Activated naive CD4-positive, alpha-beta T cell (primary cell): ENCODE measurements around the gene ZEB1.

ENCODE experiments used
- DNase-seq, 4 experiments: peaks; one replicate each; lab custom pipeline; 2025; lab: John Stamatoyannopoulos, UW

The ZEB1 gene

GRCh38 chr10:31318854-31319601 lies at the start of gene ZEB1:
Gene ZEB1 (plus strand): TSS chr10:31319216. CDS start chr10:31319235, 19 bp downstream.
- DNase-seq = peak; percentile 66 to 86 (median 80)

DNA sequence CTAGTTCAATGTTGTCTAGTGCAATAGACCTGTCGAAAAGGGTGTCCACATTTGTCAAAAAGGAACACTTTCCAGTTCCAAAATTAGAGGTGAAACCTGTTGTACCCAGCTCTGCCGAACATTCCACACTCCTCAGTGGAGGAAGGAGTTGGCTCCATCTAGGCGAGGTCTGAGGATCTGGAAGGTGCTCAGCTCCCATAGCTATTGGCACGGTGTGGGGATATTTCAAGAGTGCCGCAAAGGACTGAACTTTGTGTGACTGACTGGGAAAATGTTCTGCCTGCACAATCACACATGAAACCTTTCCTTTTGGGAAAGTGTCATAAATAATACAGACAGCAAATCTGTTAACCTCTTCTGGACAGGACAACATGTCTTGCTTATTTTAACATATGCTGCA lies 48.1 kb upstream of the ZEB1 start:
- no peak for DNase-seq

GRCh38 chr10:31272841-31273240 lies 46.2 kb upstream of the ZEB1 start:
- no peak for DNase-seq

GRCh38 chr10:31273789-31274188 lies 45.2 kb upstream of the ZEB1 start:
- DNase-seq = no peak

DNA sequence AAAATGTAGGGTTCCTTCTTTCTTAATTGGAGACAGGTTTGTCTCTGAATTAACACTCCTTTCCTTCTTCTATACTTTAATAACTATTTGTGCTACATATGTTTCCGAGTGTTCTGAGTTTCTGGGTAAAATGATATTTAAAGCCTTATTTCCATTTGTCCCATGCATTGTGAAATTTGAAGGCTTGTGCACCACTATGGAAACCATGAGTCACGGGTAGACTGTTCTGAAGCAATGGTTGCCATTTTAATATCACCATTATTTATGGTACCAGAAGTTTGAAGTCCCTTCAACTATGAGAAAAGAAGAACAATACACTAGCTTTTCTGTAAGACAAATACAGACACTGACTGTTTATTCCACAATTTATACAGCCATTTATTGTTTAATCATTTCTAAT lies 44.7 kb upstream of the ZEB1 start:
- no peak for DNase-seq

- no peak for DNase-seq
These were observed 40.6 kb upstream of the ZEB1 start for GRCh38 chr10:31278279-31278941.

DNA sequence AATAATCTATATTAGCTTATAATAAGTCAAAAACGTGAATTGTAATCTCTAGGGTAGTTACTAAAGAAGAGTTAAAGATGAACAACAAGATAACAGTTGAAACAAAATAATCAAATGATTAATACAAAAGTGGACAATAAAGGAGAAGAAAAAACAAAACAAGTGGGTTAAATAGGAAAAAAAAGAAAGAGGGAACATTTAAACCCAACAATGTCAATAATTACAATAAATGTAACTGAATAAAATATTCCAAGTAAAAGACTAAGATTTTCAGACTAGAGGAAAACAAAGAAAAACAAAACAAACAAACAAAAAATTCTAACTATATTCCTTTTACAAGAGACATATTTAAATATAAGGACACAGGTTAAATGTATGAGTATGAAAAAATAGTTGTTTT lies 38.0 kb upstream of the ZEB1 start:
- no peak for DNase-seq

DNA sequence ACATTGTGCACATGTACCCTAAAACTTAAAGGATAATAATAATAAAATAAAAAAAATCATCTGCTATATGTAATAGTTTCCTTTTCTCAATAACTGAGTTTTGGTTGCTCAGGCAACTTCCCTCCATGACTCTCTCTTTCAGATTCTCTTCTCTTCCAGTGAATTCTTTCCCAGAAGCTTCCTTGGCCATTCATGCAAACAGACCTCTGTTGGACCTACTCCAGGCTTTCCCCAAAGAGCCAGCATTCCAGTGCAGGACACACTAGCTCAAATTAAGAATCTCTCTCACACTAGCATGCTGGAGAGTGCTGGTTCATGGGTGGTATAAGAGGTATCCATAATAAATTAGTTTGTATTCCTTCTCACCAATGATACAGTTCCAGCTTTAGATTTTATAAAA lies 31.0 kb upstream of the ZEB1 start:
- DNase-seq = no peak

- no peak for DNase-seq
These were observed 30.1 kb upstream of the ZEB1 start for GRCh38 chr10:31288962-31289361.

GRCh38 chr10:31290386-31290785 lies 28.6 kb upstream of the ZEB1 start:
- no peak for DNase-seq

- no peak for DNase-seq
These were observed 27.9 kb upstream of the ZEB1 start for GRCh38 chr10:31291123-31291522.

GRCh38 chr10:31294558-31294957 lies 24.5 kb upstream of the ZEB1 start:
- no peak for DNase-seq

DNA sequence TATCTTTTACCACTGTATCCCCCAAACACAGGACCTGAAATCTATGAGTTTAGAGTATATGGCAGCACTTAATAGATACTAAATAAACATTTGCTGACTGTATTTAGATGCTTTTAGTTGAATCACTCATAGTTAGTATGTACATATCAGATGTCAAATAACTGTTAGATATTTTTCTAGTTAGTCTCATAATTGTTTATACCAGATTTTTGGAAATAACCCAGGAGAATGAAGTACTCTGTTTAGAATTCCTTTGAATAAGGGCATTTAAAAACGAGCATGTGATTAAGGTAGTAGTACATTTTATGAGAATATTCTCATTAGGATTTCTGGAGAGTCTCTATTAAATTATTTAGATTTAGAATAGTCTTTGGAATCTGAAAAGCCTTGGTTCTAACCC lies 22.3 kb upstream of the ZEB1 start:
- no peak for DNase-seq

DNA sequence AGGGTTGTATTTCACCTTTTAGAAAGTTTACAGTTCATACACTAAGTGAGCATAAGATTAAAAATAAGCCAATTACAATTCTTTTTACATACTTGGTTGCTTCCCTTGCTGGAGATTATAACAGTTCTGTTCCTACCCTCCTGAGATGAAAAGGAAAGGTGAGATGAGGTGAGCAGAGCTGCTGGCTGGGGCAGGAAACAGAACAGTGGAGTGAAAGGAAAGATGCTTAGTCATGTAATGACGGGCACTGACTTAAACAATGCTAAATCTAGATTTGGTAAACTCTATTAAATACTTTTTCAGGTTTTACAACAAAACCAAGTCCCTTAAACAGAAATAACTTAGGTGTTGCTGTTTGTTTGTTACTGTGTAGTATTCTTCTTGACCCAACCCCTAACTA lies 19.9 kb upstream of the ZEB1 start:
- no peak for DNase-seq

- DNase-seq = no peak
These were observed 15.8 kb upstream of the ZEB1 start for GRCh38 chr10:31303212-31303611.

GRCh38 chr10:31304291-31304970 lies 14.6 kb upstream of the ZEB1 start:
- DNase-seq = no peak

DNA sequence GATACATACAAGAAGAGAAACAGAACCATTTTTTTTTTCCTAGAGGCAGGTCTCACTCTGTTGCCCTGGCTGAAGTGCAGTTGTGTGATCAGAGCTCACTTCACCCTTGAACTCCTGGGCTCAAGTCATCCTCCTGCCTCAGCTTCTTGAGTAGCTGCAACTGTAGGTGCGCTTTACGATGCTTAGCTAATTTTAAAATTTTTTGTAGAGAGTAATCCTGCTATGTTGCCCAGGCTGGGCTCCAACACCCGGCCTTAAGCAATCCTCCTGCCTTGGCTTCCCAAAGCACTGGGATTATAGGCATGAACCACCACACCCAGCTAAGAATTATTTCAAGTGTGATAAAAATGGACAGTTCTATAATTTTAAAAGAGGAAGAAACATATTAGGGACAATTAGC lies 5.6 kb upstream of the ZEB1 start:
- no peak for DNase-seq

DNA sequence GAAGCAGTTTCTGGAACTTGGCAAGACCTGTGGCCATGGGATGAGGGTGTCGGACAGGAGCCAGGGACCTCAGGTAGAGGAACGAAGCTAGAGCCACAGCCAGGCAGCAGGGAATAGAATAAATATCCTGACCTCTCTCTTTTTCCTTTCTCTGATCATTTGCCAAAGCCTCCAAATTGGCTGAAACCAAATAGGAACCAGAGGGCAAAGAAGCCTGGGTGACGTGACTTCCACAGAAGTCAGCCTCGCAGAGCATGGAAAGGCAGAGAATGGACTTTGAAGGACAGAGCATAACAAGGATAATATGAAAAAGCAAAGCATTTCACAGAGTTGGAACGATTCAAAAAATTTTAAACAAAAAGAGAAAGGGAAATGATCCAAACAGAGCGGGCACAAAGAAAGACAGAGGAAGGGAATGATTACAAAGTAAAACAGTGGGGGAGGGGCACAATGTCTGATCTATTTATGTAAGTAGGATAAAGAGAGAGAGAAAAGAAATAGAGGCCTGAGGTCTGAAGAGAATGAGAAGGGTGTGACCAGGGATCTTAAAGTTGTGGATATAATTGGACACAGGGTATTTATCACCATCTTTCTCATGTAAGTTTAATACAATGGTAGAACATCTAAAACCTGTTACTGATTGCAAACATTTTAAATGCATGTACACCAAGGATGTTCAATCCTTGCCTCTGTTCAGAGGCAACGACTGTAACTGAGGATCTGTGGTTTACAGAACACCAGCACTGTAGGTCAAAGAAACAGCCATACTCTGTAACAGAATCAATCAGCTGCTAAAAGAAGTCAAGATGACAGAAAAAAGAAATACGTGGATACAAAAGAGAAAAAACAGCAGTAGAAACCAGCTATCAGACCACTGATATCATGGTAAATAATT lies 4.5 kb upstream of the ZEB1 start:
- DNase-seq = no peak

DNA sequence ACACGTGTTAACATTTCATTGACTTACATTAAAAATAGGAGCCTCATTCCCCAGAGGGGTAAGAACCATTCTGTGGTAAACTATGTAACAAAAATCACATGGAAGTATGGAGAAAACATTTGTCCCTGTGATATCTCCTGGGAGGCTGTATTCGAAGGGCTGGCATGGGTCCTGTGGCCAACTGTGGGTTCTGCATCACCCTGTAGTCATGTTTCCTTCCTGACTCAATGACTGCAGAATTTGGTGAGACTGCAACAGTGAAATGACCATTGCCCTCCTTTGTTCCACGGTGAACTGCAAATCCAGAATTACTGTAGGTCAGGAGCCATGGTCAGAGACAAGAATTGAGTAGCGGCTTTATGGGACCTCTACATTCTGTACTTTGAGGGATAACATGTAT lies 3.6 kb upstream of the ZEB1 start:
- DNase-seq = no peak

- no peak for DNase-seq
These were observed 1.8 kb upstream of the ZEB1 start for GRCh38 chr10:31317171-31317570.

GRCh38 chr10:31317652-31318381 lies 1.2 kb upstream of the ZEB1 start:
- DNase-seq = peak in 1 of 4 experiments; percentile 43
